ENCODE data around the gene CD48.

DNA sequence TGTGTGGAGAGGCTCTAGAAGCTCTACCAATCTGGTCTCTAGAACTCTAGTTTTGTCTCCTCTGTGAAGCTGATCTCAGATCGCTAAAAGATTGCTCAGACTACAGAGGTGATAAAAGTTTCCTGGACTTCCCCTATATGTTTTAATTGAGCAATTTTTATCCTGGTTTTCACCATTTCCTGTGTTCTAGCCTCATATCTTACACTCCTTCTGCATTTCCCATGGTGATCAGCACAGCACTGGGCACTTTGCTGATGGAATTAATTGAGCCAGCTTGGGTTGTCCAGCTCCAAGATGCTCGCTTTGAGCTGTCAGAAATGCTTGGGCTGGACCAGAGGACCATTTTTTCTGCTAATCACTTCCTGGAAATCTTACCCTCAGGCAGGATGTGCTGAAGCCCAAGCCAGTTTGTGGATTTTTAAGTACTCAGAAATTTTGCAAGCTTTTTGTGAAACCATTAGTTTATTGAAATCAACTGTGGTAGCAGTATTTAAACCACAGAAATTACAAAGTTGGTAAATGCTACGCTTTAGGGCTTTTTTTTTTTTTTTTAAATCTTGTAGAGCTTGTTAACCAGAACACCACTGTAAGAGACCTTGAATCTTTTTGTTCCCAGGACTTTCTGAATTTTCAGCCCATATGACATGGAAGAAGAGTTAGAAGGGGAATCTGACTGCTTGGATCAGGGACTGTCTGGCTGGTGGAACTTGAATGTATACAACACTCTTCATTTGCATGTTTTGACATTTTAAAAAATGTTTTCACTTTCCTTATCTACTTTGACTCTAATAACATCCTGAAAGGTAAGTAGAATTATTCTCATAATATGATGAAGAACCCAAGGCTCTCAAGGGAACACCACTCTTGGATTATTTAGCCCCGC is 28.4 kb downstream of the CD48 start:
- TF ChIP-seq, protein P1, sequence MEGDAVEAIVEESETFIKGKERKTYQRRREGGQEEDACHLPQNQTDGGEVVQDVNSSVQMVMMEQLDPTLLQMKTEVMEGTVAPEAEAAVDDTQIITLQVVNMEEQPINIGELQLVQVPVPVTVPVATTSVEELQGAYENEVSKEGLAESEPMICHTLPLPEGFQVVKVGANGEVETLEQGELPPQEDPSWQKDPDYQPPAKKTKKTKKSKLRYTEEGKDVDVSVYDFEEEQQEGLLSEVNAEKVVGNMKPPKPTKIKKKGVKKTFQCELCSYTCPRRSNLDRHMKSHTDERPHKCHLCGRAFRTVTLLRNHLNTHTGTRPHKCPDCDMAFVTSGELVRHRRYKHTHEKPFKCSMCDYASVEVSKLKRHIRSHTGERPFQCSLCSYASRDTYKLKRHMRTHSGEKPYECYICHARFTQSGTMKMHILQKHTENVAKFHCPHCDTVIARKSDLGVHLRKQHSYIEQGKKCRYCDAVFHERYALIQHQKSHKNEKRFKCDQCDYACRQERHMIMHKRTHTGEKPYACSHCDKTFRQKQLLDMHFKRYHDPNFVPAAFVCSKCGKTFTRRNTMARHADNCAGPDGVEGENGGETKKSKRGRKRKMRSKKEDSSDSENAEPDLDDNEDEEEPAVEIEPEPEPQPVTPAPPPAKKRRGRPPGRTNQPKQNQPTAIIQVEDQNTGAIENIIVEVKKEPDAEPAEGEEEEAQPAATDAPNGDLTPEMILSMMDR (conservative IDR thresholded peaks at IDR 0.05; ENCODE audit: low read depth, low read length), result no peak
- no peak for TF ChIP-seq EZH2 (IDR thresholded peaks at IDR 0.05; ENCODE audit: borderline replicate concordance, low read depth, low read length, poor library complexity, severe bottlenecking)
